K562 (cell line): Measurements from ENCODE around the gene MRRF. TPM values are rescaled to one million over a fixed set of nuclear protein-coding genes. Genes with fewer than 3 reads are reported as not detected.

Source experiments
- ATAC-seq: fragments of 200-7000 bp; cut with Tn5 transposase; 3 replicates; pipeline ENCODE4 v1.9.1; 2020; ENCODE audit warnings: moderate library complexity
- BruUV-seq: library from RNA; stranded (reverse); fragments of 400-500 nt; replicated peaks from 2 replicates; lab custom pipeline; 2021; lab: Mats Ljungman, UMichigan
- CTCF ChIA-PET: fragments of 300-600 bp; formaldehyde crosslinking; extraction: SDS; loops from one replicate; lab custom pipeline; 2021; ENCODE audit warnings: low intra/inter-chr PET ratio; lab: Yijun Ruan, JAX
- POLR2A ChIA-PET: fragments of 300-600, 350-650 bp; sonication (Branson Sonifier 250); formaldehyde crosslinking; extraction: SDS; loops from one replicate; lab custom pipeline; 2021; ENCODE audit warnings: antibody characterized with exemption, inconsistent platforms; lab: Yijun Ruan, JAX
- DNase-seq, 4 experiments: peaks; one replicate each; pipeline versions ENCODE4 v3.0.0 to v3.0.0-alpha.2; 2011 to 2018; ENCODE audit warnings: low spot score in 3 of 4, mixed read lengths in 3 of 4; ENCODE audit errors: extremely low read depth in 1 of 4
- FAIRE-seq: peaks from 2 replicates; lab custom pipeline; 2011; peaks lifted over from hg19 to GRCh38; lab: Jason Lieb, UNC
- H2AFZ ChIP-seq: 2 replicates; pipeline ENCODE4 v1.6.0; 2011; ENCODE audit warnings: low read depth, low read length, control low read depth, inconsistent platforms
- H3K27ac ChIP-seq: fragments of 200-600 bp; 3 replicates; pipeline ENCODE4 v1.8.0; 2011; ENCODE audit warnings: low read depth, mild to moderate bottlenecking, control low read depth, inconsistent platforms, low read length, moderate library complexity, mixed read lengths; ENCODE audit errors: extremely low read depth
- H3K27me3 ChIP-seq, 2 experiments: fragments of 300-600 bp in 1 of 2; 2 replicates in 1 of 2; 3 replicates in 1 of 2; pipeline versions ENCODE4 v1.6.0 to v1.8.0; 2011; ENCODE audit warnings: inconsistent platforms in 2 of 2, low read length in 2 of 2, mild to moderate bottlenecking in 1 of 2, mixed read lengths in 1 of 2, moderate library complexity in 1 of 2; ENCODE audit not compliant: control insufficient read depth in 2 of 2, insufficient read depth in 2 of 2
- H3K36me3 ChIP-seq: fragments of 300-600 bp; 3 replicates; pipeline ENCODE4 v1.8.0; 2011; ENCODE audit warnings: mild to moderate bottlenecking, low read length, inconsistent platforms; ENCODE audit not compliant: control insufficient read depth, insufficient read depth
- H3K4me1 ChIP-seq, 2 experiments: fragments of 200-600 bp in 1 of 2; replicated peaks in 1 of 2; 2 replicates in 1 of 2; 3 replicates in 1 of 2; pipeline versions ENCODE4 v1.5.1 to v1.8.0; 2011; ENCODE audit warnings: inconsistent platforms in 2 of 2, low read length in 2 of 2, mild to moderate bottlenecking in 1 of 2, mixed read lengths in 1 of 2, moderate library complexity in 1 of 2; ENCODE audit not compliant: control insufficient read depth in 2 of 2, insufficient read depth in 2 of 2
- H3K4me2 ChIP-seq: 2 replicates; pipeline ENCODE4 v1.6.1; 2011; ENCODE audit warnings: low read length, control low read depth, inconsistent platforms, mixed read lengths; ENCODE audit not compliant: insufficient read depth
- H3K4me3 ChIP-seq: fragments of 200-600 bp; sonication (generic), shearing (Covaris generic); 2 replicates; pipeline ENCODE4 v1.5.1; 2016; ENCODE audit warnings: control low read depth, inconsistent platforms
- H3K79me2 ChIP-seq: fragments of 200-600 bp; 3 replicates; pipeline ENCODE4 v1.8.0; 2011; ENCODE audit warnings: low read length, inconsistent platforms; ENCODE audit not compliant: control insufficient read depth, insufficient read depth
- H3K9ac ChIP-seq, 2 experiments: 2 replicates each; pipeline versions ENCODE4 v1.6.0 to v1.6.1; 2011; ENCODE audit warnings: low read depth in 2 of 2, low read length in 2 of 2, control low read depth in 1 of 2, inconsistent platforms in 1 of 2, mild to moderate bottlenecking in 1 of 2, mixed read lengths in 1 of 2; ENCODE audit not compliant: insufficient read depth in 1 of 2
- H3K9me1 ChIP-seq: one replicate; pipeline ENCODE4 v1.6.0; 2011; ENCODE audit warnings: inconsistent platforms, mild to moderate bottlenecking, low read length, moderate library complexity; ENCODE audit not compliant: control insufficient read depth, insufficient read depth
- H3K9me3 ChIP-seq: replicated peaks from 2 replicates; pipeline ENCODE4 v1.5.1; 2011; ENCODE audit warnings: low read depth, low read length, inconsistent platforms; ENCODE audit not compliant: control insufficient read depth, insufficient read depth
- H4K20me1 ChIP-seq: replicated peaks from 2 replicates; pipeline ENCODE4 v1.6.1; 2011; ENCODE audit warnings: low read length, inconsistent platforms, mixed read lengths; ENCODE audit not compliant: control insufficient read depth, insufficient read depth
- ARID2 ChIP-seq: fragments of 450-650 bp; IDR thresholded peaks from 2 replicates; pipeline ENCODE4 v1.6.1; 2017; ENCODE audit warnings: antibody characterized with exemption, mild to moderate bottlenecking
- CBFB ChIP-seq: sonication (generic); formaldehyde crosslinking; IDR thresholded peaks from 2 replicates; pipeline ENCODE4 v1.4.0; 2020; ENCODE audit warnings: mild to moderate bottlenecking, missing genetic modification reagents
- GTF2E2 ChIP-seq: fragments of 200-800 bp; sonication (Bioruptor generic); IDR thresholded peaks from 2 replicates; pipeline ENCODE4 v1.6.1; 2016; ENCODE audit warnings: missing genetic modification characterization, missing compliant biosample characterization
- HBP1 ChIP-seq: fragments of 450-650 bp; formaldehyde crosslinking; IDR thresholded peaks from 2 replicates; pipeline ENCODE4 v1.4.0; 2022; ENCODE audit warnings: missing genetic modification characterization
- KDM5B ChIP-seq: fragments of 200-600 bp; sonication (generic); IDR thresholded peaks from 2 replicates; pipeline ENCODE4 v1.6.1; 2012; ENCODE audit warnings: low read depth, mild to moderate bottlenecking, moderate library complexity, low read length, control low read depth, inconsistent platforms; ENCODE audit not compliant: insufficient replicate concordance
- KLF1 ChIP-seq: fragments of 450-650 bp; IDR thresholded peaks from 2 replicates; pipeline ENCODE4 v1.6.1; 2016; ENCODE audit warnings: missing genetic modification characterization, missing compliant biosample characterization
- PHB ChIP-seq: fragments of 250-450 bp; sonication (Bioruptor Pico); IDR thresholded peaks from 2 replicates; pipeline ENCODE4 v1.5.0; 2021
- POLR2G ChIP-seq: fragments of 200-400 bp; formaldehyde crosslinking; IDR thresholded peaks from 2 replicates; pipeline ENCODE4 v1.6.1; 2017; ENCODE audit warnings: low read depth, mild to moderate bottlenecking, antibody characterized with exemption, low read length, moderate library complexity
- RBM17 ChIP-seq: fragments of 200-400 bp; formaldehyde crosslinking; IDR thresholded peaks from 2 replicates; pipeline ENCODE4 v1.6.1; 2017; ENCODE audit warnings: low read depth, mild to moderate bottlenecking, low read length, borderline replicate concordance
- RBM39 ChIP-seq: fragments of 200-400 bp; formaldehyde crosslinking; optimal IDR thresholded peaks from 2 replicates; pipeline ENCODE3; 2018; ENCODE audit warnings: low read depth, low read length
- RUNX1 ChIP-seq: sonication (generic); IDR thresholded peaks from 2 replicates; pipeline ENCODE4 v1.6.1; 2016; ENCODE audit warnings: antibody characterized with exemption, low read depth
- SAFB2 ChIP-seq: fragments of 200-400 bp; formaldehyde crosslinking; IDR thresholded peaks from 2 replicates; pipeline ENCODE4 v1.6.1; 2018; ENCODE audit warnings: borderline replicate concordance, low read length, low read depth, moderate library complexity; ENCODE audit not compliant: severe bottlenecking
- SMAD1 ChIP-seq: fragments of 150-350 bp; IDR thresholded peaks from 2 replicates; pipeline ENCODE4 v1.6.1; 2014; ENCODE audit warnings: low read length, low read depth; ENCODE audit not compliant: partially characterized antibody
- SMARCE1 ChIP-seq: fragments of 450-650 bp; IDR thresholded peaks from 2 replicates; pipeline ENCODE4 v1.7.1; 2016; ENCODE audit warnings: mild to moderate bottlenecking
- SUPT5H ChIP-seq: fragments of 450-650 bp; IDR thresholded peaks from 2 replicates; pipeline ENCODE4 v1.6.1; 2016
- THRB ChIP-seq: fragments of 450-650 bp; formaldehyde crosslinking; conservative IDR thresholded peaks from 2 replicates; pipeline ENCODE4 v1.4.0; 2022; ENCODE audit warnings: mild to moderate bottlenecking, missing genetic modification characterization
- ZNF165 ChIP-seq: fragments of 250-450 bp; sonication (Bioruptor Pico); IDR thresholded peaks from 2 replicates; pipeline ENCODE4 v1.4.0; 2020; ENCODE audit warnings: borderline replicate concordance
- ZNF41 ChIP-seq: fragments of 250-450 bp; sonication (Bioruptor Pico); conservative IDR thresholded peaks from 2 replicates; pipeline ENCODE4 v1.4.0; 2020; ENCODE audit warnings: mild to moderate bottlenecking
- WGBS: fragments of 100-300 bp; shearing (Covaris generic); methylation state at CpG from one replicate; pipeline ENCODE4 v1.1.6; 2016; ENCODE audit warnings: low coverage, mixed read lengths; ENCODE audit not compliant: insufficient coverage; ENCODE audit errors: missing lambda C conversion rate; 5-methylcytosine and 5-hydroxymethylcytosine counted together
- in situ Hi-C: fragments of 300-500 bp; cut with MboI; formaldehyde crosslinking; loops from 4 replicates; pipeline ENCODE4 v1.15.0; 2018; ENCODE audit warnings: inconsistent platforms, mixed read lengths
- intact Hi-C: fragments of 100-400 bp; cut with micrococcal nuclease; formaldehyde crosslinking; loops from 2 replicates; pipeline ENCODE4 v1.14.2; 2022
- polyA plus RNA-seq, 8 experiments: library from polyadenylated mRNA; depleted of rRNA in 4 of 8; stranded (reverse) in 5 of 8; unstranded in 3 of 8; fragments of >200 nt; fragmentation: Nextera tagmentation in 2 of 8; fragmentation: Illumina TruSeq in 1 of 8; extraction: Ambion mirVana in 2 of 8; extraction: Trizol in 1 of 8; gene quantifications; 2 replicates each; pipeline versions ENCODE4 v1.2.1 to v1.2.3, GENCODE V29; 2011 to 2014; ENCODE audit warnings: inconsistent platforms in 1 of 8, missing spikeins in 1 of 8
- total RNA-seq, 7 experiments: library from RNA; depleted of rRNA in 6 of 7; stranded (reverse); fragments of >200 nt in 6 of 7; fragmentation: Illumina TruSeq in 2 of 7; extraction: Trizol in 2 of 7; gene quantifications; 2 replicates each; pipeline versions ENCODE4 v1.2.1 to v1.2.3, GENCODE V29; 2011 to 2021; ENCODE audit warnings: low replicate concordance in 1 of 7

MRRF gene
- total and polyA plus RNA-seq, 9 of the 15 experiments (the other 6 are each of a cell fraction or from before 2014, with no cell fraction given), result 55.0 to 105 (median 81.2) TPM

- TF ChIP-seq SMAD1 (no peak), SAFB2 (no peak), CBFB (CRISPR knock-in tag) (no peak), POLR2G (no peak), RBM17 (no peak), ZNF165 (CRISPR knock-in tag) (no peak)
These were observed 53.6 kb downstream of the MRRF start (continued) for GRCh38 chr9:122318284-122318683.

DNA sequence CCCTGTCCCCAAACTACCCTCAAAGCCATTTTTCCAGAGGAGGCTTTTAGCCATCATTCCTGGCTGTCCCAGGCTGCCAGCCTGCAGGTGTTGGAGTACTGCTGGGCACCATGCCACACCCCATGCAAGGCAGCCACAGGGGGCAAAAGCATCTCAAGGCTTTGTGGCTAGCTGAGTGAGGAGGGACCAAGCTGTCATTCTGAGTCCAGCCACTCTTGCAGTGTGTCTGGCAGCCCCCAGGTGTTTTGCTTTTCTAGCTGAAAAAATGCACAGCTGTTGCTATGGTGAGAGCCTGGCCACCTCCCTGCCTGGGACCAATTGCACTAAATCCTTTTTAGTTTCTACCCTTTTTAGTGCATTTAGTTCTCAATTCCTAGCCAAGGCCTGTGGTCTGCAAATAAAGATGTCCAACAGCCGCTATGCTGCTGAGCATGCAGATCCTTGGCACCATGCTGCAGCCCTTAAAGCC is 55.8 kb downstream of the MRRF start:
- 100% methylated on average over 1 of the region's 1 CpG for WGBS
- Histone ChIP-seq H3K9me1 (no peaks in the 10 kb centered on the region), H4K20me1 (no peaks in the 10 kb centered on the region)
- POLR2A ChIA-PET, result no interaction called here
- no peak for TF ChIP-seq HBP1
- no peak for TF ChIP-seq THRB (CRISPR knock-in tag)
- TF ChIP-seq KDM5B, result no peak
- no peak for TF ChIP-seq PHB (CRISPR knock-in tag)
- no peak for TF ChIP-seq KLF1 (tag)
- no peak for TF ChIP-seq RBM39
- no peak for TF ChIP-seq SMARCE1
- no peak for TF ChIP-seq ARID2
- TF ChIP-seq RUNX1, result no peak
- no peak for TF ChIP-seq SUPT5H
- no peak for TF ChIP-seq ZNF41 (CRISPR knock-in tag)
- no peak for TF ChIP-seq GTF2E2 (tag)
- TF ChIP-seq, all 486 proteins: peak for 0
- Histone ChIP-seq H3K9me3 (no peaks in the 10 kb centered on the region), H3K4me3 (no peak overlapping the region), H3K4me2 (no peak overlapping the region), H3K27ac (no peak overlapping the region), H2AFZ (no peak overlapping the region), H3K36me3 (peaks cover 72% of the 10 kb centered on the region; the same call in 2 of the 3 replicates), H3K9ac (no peak overlapping the region), H3K27me3 (no peaks in the 10 kb centered on the region), H3K4me1 (no peaks in the 10 kb centered on the region), H3K79me2 (no peaks in the 10 kb centered on the region)
- no TSS peak for BruUV-seq
- FAIRE-seq (no peak), DNase-seq (no peak), ATAC-seq (no peak)
- in situ Hi-C loops, result no loop called here
- intact Hi-C loops, result no loop called here
- CTCF ChIA-PET, result no interaction called here
